Endothelial cell of umbilical vein (primary cell): ENCODE results near the gene NGEF. TPM values are rescaled to one million over a fixed set of nuclear protein-coding genes. Genes with fewer than 3 reads are reported as not detected.

ENCODE experiments used
- BruUV-seq: library from RNA; stranded (reverse); fragments of 400-500 nt; replicated peaks from 2 replicates; lab custom pipeline; 2021; lab: Mats Ljungman, UMichigan
- CTCF ChIA-PET: fragments of 300-600, 350-600 bp; sonication (Branson Sonifier 250); formaldehyde crosslinking; loops from one replicate; lab custom pipeline; 2021; ENCODE audit warnings: antibody characterized with exemption, inconsistent platforms; lab: Charles Lee
- POLR2A ChIA-PET: fragments of 300-600, 350-600 bp; sonication (Branson Sonifier 250); formaldehyde crosslinking; loops from one replicate; lab custom pipeline; 2021; ENCODE audit warnings: antibody characterized with exemption, inconsistent platforms; lab: Charles Lee
- DNase-seq: peaks from one replicate; pipeline ENCODE4 v3.0.0-alpha.2; 2011; ENCODE audit warnings: low read depth, low spot score
- FAIRE-seq: peaks from 2 replicates; lab custom pipeline; 2011; peaks lifted over from hg19 to GRCh38; lab: Jason Lieb, UNC
- H2AFZ ChIP-seq: 2 replicates; pipeline ENCODE4 v1.6.0; 2012; ENCODE audit warnings: low read depth, low read length, control low read depth, inconsistent platforms
- H3K27ac ChIP-seq: 2 replicates; pipeline ENCODE4 v1.5.1; 2011; ENCODE audit warnings: low read depth, mild to moderate bottlenecking, control low read depth, low read length, moderate library complexity; ENCODE audit not compliant: insufficient read depth
- H3K27me3 ChIP-seq, 2 experiments: 2 replicates each; pipeline versions ENCODE4 v1.6.0 to v1.6.1; 2011; ENCODE audit warnings: low read length in 2 of 2, mixed read lengths in 1 of 2; ENCODE audit not compliant: control insufficient read depth in 2 of 2, insufficient read depth in 2 of 2
- H3K36me3 ChIP-seq, 2 experiments: 2 replicates in 1 of 2; 3 replicates in 1 of 2; pipeline ENCODE4 v1.5.1; 2011; ENCODE audit warnings: low read length in 2 of 2, mild to moderate bottlenecking in 1 of 2, moderate library complexity in 1 of 2; ENCODE audit not compliant: control insufficient read depth in 2 of 2, insufficient read depth in 2 of 2; ENCODE audit errors: extremely low read depth in 1 of 2
- H3K4me1 ChIP-seq: 3 replicates; pipeline ENCODE4 v1.5.1; 2011; ENCODE audit warnings: mild to moderate bottlenecking, low read length; ENCODE audit not compliant: control insufficient read depth, insufficient read depth; ENCODE audit errors: extremely low read depth
- H3K4me2 ChIP-seq: 2 replicates; pipeline ENCODE4 v1.6.1; 2011; ENCODE audit warnings: low read length, control low read depth, mixed read lengths; ENCODE audit not compliant: insufficient read depth
- H3K4me3 ChIP-seq, 3 experiments: fragments of 200-600 bp in 1 of 3; sonication (generic), shearing (Covaris generic) in 1 of 3; replicated peaks in 1 of 3; 2 replicates each; pipeline ENCODE4 v1.5.1; 2011 to 2016; ENCODE audit warnings: control low read depth in 3 of 3, low read length in 3 of 3, mild to moderate bottlenecking in 2 of 3, inconsistent platforms in 1 of 3, low read depth in 1 of 3, moderate library complexity in 1 of 3; ENCODE audit not compliant: insufficient read depth in 1 of 3
- H3K79me2 ChIP-seq: 2 replicates; pipeline ENCODE4 v1.6.0; 2012; ENCODE audit warnings: low read length, inconsistent platforms; ENCODE audit not compliant: control insufficient read depth, insufficient read depth
- H3K9ac ChIP-seq: replicated peaks from 2 replicates; pipeline ENCODE3; 2011; ENCODE audit warnings: low read length, control low read depth; ENCODE audit not compliant: insufficient read depth; ENCODE audit errors: extremely low read depth
- H3K9me1 ChIP-seq: replicated peaks from 3 replicates; pipeline ENCODE4 v1.6.0; 2011; ENCODE audit warnings: mild to moderate bottlenecking, low read length; ENCODE audit not compliant: control insufficient read depth, insufficient read depth; ENCODE audit errors: extremely low read depth
- H3K9me3 ChIP-seq: replicated peaks from 2 replicates; pipeline ENCODE4 v1.5.1; 2012; ENCODE audit warnings: low read length, inconsistent platforms; ENCODE audit not compliant: control insufficient read depth, insufficient read depth
- H4K20me1 ChIP-seq: replicated peaks from 2 replicates; pipeline ENCODE3; 2011; ENCODE audit warnings: mild to moderate bottlenecking, low read length; ENCODE audit not compliant: control insufficient read depth, insufficient read depth; ENCODE audit errors: extremely low read depth
- EZH2 ChIP-seq: IDR thresholded peaks from 2 replicates; pipeline ENCODE4 v1.6.1; 2012; ENCODE audit warnings: borderline replicate concordance, low read depth, mild to moderate bottlenecking, moderate library complexity, low read length, inconsistent platforms; ENCODE audit not compliant: severe bottlenecking
- FOS ChIP-seq: IDR thresholded peaks from 2 replicates; pipeline ENCODE4 v1.6.1; 2011; ENCODE audit warnings: mild to moderate bottlenecking, low read length, moderate library complexity, borderline replicate concordance; ENCODE audit not compliant: insufficient read depth
- JUN ChIP-seq: IDR thresholded peaks from 2 replicates; pipeline ENCODE4 v1.6.1; 2011; ENCODE audit warnings: borderline replicate concordance, low read depth; ENCODE audit not compliant: insufficient read length, insufficient read depth
- POLR2AphosphoS5 ChIP-seq: IDR thresholded peaks from 2 replicates; pipeline ENCODE4 v1.6.1; 2012; ENCODE audit warnings: low read depth, mild to moderate bottlenecking, control low read depth, low read length, moderate library complexity; ENCODE audit not compliant: insufficient read depth
- dilution Hi-C: fragments of 300-500 bp; cut with MboI; formaldehyde crosslinking; loops from one replicate; pipeline ENCODE4 v1.15.0; 2019; ENCODE audit warnings: low sequenced_read_pairs; ENCODE audit not compliant: extremely low pct_ligation_motif_present
- intact Hi-C: fragments of 100-400 bp; cut with micrococcal nuclease; formaldehyde crosslinking; loops from one replicate; pipeline ENCODE4 v1.10.0; 2022
- polyA plus RNA-seq, 4 experiments: library from polyadenylated mRNA; depleted of rRNA in 3 of 4; stranded (reverse) in 3 of 4; unstranded in 1 of 4; fragments of >200 nt; gene quantifications; 2 replicates each; pipeline versions ENCODE4 v1.2.1 to v1.2.3, GENCODE V29; 2011 to 2012; ENCODE audit warnings: missing spikeins in 1 of 4
- total RNA-seq: library from RNA; stranded (reverse); gene quantifications from 2 replicates; pipeline ENCODE4 v1.2.3, GENCODE V29; 2021
- TF ChIP-seq, protein P1 (sequence below): IDR thresholded peaks from 2 replicates; pipeline ENCODE4 v1.6.1; 2011; ENCODE audit not compliant: insufficient read depth, insufficient read length
- TF ChIP-seq, protein P2 (sequence below), 2 donors: IDR thresholded peaks; 1 replicate in 1 of 2; 2 replicates in 1 of 2; pipeline ENCODE4 v1.5.1; 2011; ENCODE audit warnings: low read length in 2 of 2, mild to moderate bottlenecking in 2 of 2, moderate library complexity in 2 of 2, control low read depth in 1 of 2, inconsistent platforms in 1 of 2, low read depth in 1 of 2; ENCODE audit not compliant: insufficient read depth in 1 of 2; ENCODE audit errors: extremely low read depth in 1 of 2

Gene NGEF
- total and polyA plus RNA-seq, 2 donors (not counting 3 experiments of a cell fraction or from before 2014, with no cell fraction given), result 0.22 to 0.41 TPM

DNA sequence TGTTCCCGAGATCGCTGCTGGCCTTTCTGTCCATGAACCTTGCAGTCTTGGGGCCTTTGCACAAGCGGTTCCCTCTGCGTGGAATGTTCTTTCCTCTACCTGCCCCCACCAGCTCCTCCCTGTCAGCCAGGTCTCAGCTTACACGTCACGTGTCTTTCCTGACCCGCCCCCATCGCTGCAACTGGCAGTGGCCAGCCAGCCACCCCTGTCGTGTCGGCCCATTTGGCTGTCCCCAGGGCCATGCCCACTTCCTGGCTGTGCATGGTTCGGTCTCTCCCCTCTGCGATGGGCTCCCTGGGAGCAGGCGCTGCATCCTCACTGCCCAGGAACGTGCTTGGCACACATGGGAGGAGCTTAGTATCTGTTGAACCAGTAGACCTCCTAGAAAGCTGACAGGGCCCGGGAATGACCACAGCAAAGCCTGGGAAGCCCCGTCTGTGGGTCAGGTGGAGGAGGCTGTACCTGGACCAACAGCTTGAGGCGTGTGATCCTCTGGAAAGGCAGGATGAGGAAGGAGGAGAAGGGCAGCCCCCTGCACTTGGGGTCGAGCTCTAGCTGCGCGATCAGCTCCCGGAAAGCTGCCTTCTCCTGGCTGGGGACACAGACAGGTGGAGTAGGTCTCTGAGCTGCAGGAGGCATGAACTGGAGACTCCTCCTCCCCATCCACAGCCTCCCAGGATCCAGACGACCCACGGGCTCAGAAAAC lies 122.0 kb downstream of the NGEF start:
- no peaks in the 10 kb centered on the region for H3K36me3 ChIP-seq
- H3K4me3 ChIP-seq, result no peak overlapping the region
- H3K9ac ChIP-seq, result no peak overlapping the region
- DNase-seq (peak; percentile 26), FAIRE-seq (no peak)
- ChIA-PET POLR2A (no interaction called here), CTCF (interaction anchor here (0.6 to 1.7 kb wide), 2 partner anchors 138 to 303 kb away, joined by 3 to 6 read pairs; no protein-coding TSS in a partner anchor)
- no peaks in the 10 kb centered on the region for H3K4me1 ChIP-seq
- no TSS peak for BruUV-seq
- TF ChIP-seq, protein P1, sequence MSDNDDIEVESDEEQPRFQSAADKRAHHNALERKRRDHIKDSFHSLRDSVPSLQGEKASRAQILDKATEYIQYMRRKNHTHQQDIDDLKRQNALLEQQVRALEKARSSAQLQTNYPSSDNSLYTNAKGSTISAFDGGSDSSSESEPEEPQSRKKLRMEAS, result no peak
- no peak for TF ChIP-seq JUN
- TF ChIP-seq FOS, result no peak
- no peaks in the 10 kb centered on the region for H3K9me3 ChIP-seq
- H4K20me1 ChIP-seq, result no peaks in the 10 kb centered on the region
- no peaks in the 10 kb centered on the region for H3K9me1 ChIP-seq
- no peak overlapping the region for H3K4me2 ChIP-seq
- peak overlapping the region; percentile 2 for H2AFZ ChIP-seq
- no peaks in the 10 kb centered on the region for H3K27me3 ChIP-seq
- H3K27ac ChIP-seq, result no peak overlapping the region
- dilution Hi-C loops, result no loop called here
- intact Hi-C loops, result no loop called here
- no peaks in the 10 kb centered on the region for H3K79me2 ChIP-seq

DNA sequence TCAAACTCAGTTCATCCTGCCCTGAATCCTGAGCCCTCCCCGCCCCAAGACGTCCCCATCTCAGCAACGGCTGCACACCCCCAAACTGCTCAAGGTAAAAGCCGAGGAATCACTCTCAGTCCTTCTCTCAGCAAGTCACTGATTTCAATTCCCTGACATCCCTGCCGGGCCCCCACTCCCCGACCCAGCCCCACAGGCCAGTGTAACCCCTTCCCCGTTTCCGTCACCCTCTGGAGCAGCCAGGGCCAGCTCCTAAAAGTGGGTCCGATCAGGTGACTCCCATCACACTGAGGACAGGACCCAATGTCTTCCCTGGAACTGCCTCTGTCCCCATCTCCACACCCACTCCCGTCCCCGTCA lies 122.5 kb downstream of the NGEF start:
- TF ChIP-seq, protein P2, sequence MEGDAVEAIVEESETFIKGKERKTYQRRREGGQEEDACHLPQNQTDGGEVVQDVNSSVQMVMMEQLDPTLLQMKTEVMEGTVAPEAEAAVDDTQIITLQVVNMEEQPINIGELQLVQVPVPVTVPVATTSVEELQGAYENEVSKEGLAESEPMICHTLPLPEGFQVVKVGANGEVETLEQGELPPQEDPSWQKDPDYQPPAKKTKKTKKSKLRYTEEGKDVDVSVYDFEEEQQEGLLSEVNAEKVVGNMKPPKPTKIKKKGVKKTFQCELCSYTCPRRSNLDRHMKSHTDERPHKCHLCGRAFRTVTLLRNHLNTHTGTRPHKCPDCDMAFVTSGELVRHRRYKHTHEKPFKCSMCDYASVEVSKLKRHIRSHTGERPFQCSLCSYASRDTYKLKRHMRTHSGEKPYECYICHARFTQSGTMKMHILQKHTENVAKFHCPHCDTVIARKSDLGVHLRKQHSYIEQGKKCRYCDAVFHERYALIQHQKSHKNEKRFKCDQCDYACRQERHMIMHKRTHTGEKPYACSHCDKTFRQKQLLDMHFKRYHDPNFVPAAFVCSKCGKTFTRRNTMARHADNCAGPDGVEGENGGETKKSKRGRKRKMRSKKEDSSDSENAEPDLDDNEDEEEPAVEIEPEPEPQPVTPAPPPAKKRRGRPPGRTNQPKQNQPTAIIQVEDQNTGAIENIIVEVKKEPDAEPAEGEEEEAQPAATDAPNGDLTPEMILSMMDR (IDR thresholded peaks at IDR 0.05; ENCODE audit: extremely low read depth in 1 of 2, insufficient read depth in 1 of 2, low read depth in 1 of 2, low read length in 2 of 2), result no peak
- no peak for TF ChIP-seq EZH2
- TF ChIP-seq POLR2AphosphoS5, result no peak
- H3K27me3 ChIP-seq, result no peaks in the 10 kb centered on the region
- intact Hi-C loops (no loop called here), dilution Hi-C loops (no loop called here)
- no peak overlapping the region for H3K27ac ChIP-seq
- no peaks in the 10 kb centered on the region for H3K9me3 ChIP-seq
- no TSS peak for BruUV-seq
- no peaks in the 10 kb centered on the region for H3K4me1 ChIP-seq
- no peak for DNase-seq
- H3K4me3 ChIP-seq, result no peak overlapping the region
- no peaks in the 10 kb centered on the region for H3K36me3 ChIP-seq
- H3K9me1 ChIP-seq, result no peaks in the 10 kb centered on the region
- no peak for FAIRE-seq
- no peak overlapping the region for H3K9ac ChIP-seq
- H2AFZ ChIP-seq, result no peak overlapping the region
- no peaks in the 10 kb centered on the region for H4K20me1 ChIP-seq
- H3K79me2 ChIP-seq, result no peaks in the 10 kb centered on the region
- ChIA-PET CTCF (interaction anchor here (1.7 kb wide), 1 partner anchor 138 kb away, joined by 6 read pairs; no protein-coding TSS in a partner anchor), POLR2A (no interaction called here)
- H3K4me2 ChIP-seq, result no peak overlapping the region
